Fibroblast of gingiva (primary cell): ENCODE results near the gene HDC.
A peak's percentile ranks its signal among the peaks of the same experiment; 100 is the strongest.

Experiments
- DNase-seq: peaks from one replicate; pipeline ENCODE4 v3.0.0-alpha.2; 2011; ENCODE audit warnings: low read depth

The HDC gene

GRCh38 chr15:50224606-50225005, 40.9 kb downstream of the HDC start:
- peak; percentile 13 for DNase-seq

DNA sequence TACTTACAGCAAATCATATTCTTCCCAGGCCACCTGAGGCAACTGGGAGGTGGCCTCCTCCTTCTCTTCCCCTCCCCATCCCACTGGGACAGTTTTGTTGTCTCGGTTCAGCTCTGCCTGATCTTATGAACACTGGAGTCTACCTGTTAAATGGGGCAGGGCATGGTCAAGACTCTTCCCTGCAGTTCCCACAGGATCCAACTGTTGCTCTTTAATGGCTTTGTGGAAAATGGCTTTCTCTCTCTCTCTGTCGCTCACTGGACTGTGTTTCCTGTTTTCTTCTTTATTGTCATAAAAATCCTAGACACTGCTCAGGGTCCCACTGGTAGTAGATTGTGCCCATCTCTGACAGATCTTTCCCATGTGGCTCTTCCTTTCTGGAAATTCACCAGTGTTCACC, 43.3 kb downstream of the HDC start:
- DNase-seq = no peak

GRCh38 chr15:50219820-50220219, 45.7 kb downstream of the HDC start:
- DNase-seq = peak; percentile 7

GRCh38 chr15:50218691-50219090, 46.8 kb downstream of the HDC start:
- no peak for DNase-seq

- no peak for DNase-seq
These were observed 47.2 kb downstream of the HDC start for GRCh38 chr15:50218291-50218690.

GRCh38 chr15:50210462-50211157, 54.9 kb downstream of the HDC start:
- no peak for DNase-seq

- DNase-seq = no peak
These were observed 55.7 kb downstream of the HDC start for GRCh38 chr15:50209809-50210208.

- no peak for DNase-seq
These were observed 59.5 kb downstream of the HDC start for GRCh38 chr15:50206020-50206419.

GRCh38 chr15:50202003-50202402, 63.5 kb downstream of the HDC start:
- DNase-seq = no peak

GRCh38 chr15:50192926-50193620, 72.5 kb downstream of the HDC start:
- no peak for DNase-seq

DNA sequence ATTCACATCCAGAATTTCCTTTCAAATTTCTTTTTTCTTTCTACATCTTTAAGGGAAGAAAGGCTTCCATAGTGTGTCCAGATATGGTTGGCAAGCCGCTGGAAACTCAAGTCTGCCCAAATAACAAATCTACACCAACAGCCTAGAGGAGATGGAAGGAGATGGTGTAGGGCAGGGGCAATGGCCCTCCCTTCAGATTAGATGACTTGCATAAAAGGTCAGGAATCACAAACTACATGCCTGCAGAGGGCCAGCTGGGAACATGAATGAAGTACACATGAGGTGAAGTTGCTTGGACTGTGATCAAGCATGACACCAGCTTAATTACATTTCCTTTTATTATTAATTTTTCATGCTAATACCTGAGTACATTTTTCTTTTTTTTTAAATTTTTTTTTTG, 73.4 kb downstream of the HDC start:
- no peak for DNase-seq
